K562 (cell line): ENCODE data around the gene TMEM141. TPM values are rescaled to one million over a fixed set of nuclear protein-coding genes. Genes with fewer than 3 reads are reported as not detected.

Experiments
- ATF2 ChIP-seq: sonication (generic); formaldehyde crosslinking; IDR thresholded peaks from 2 replicates; pipeline ENCODE4 v1.8.1; 2022; ENCODE audit warnings: missing genetic modification reagents
- ATF4 ChIP-seq: fragments of 450-650 bp; formaldehyde crosslinking; IDR thresholded peaks from 2 replicates; pipeline ENCODE4 v1.4.0; 2022; ENCODE audit warnings: mild to moderate bottlenecking, moderate library complexity
- BMI1 ChIP-seq: fragments of 150-350 bp; IDR thresholded peaks from 2 replicates; pipeline ENCODE4 v1.6.1; 2014; ENCODE audit warnings: low read length
- BRCA1 ChIP-seq, 2 experiments: fragments of 450-650 bp in 1 of 2; sonication (generic) in 1 of 2; formaldehyde crosslinking in 1 of 2; IDR thresholded peaks; 2 replicates each; pipeline versions ENCODE4 v1.5.0 to v1.6.1; 2017 to 2020; ENCODE audit warnings: mild to moderate bottlenecking in 1 of 2, missing genetic modification reagents in 1 of 2
- CREB1 ChIP-seq, 2 experiments: sonication (generic) in 1 of 2; formaldehyde crosslinking in 1 of 2; IDR thresholded peaks; 2 replicates each; pipeline versions ENCODE4 v1.6.1 to v1.8.0; 2012 to 2022; ENCODE audit warnings: inconsistent platforms in 1 of 2, mild to moderate bottlenecking in 1 of 2, missing genetic modification reagents in 1 of 2, moderate library complexity in 1 of 2
- CREM ChIP-seq: IDR thresholded peaks from 2 replicates; pipeline ENCODE4 v1.6.1; 2014; ENCODE audit warnings: antibody characterized with exemption, low read depth
- ESRRB ChIP-seq: fragments of 250-450 bp; sonication (Bioruptor Pico); IDR thresholded peaks from 2 replicates; pipeline ENCODE4 v1.5.0; 2020; ENCODE audit warnings: mild to moderate bottlenecking, moderate library complexity, borderline replicate concordance
- GTF2F1 ChIP-seq: IDR thresholded peaks from 2 replicates; pipeline ENCODE4 v1.6.1; 2011; ENCODE audit warnings: low read depth, low read length, improper control_type of control experiment
- HCFC1 ChIP-seq: IDR thresholded peaks from 2 replicates; pipeline ENCODE4 v1.6.1; 2012; ENCODE audit warnings: low read depth, low read length, improper control_type of control experiment
- HDAC8 ChIP-seq: fragments of 450-650 bp; IDR thresholded peaks from 2 replicates; pipeline ENCODE4 v1.6.1; 2016; ENCODE audit warnings: mild to moderate bottlenecking, missing genetic modification characterization, moderate library complexity, missing compliant biosample characterization
- KLF10 ChIP-seq: fragments of 250-450 bp; sonication (Bioruptor Pico); IDR thresholded peaks from 2 replicates; pipeline ENCODE4 v1.6.1; 2021; ENCODE audit warnings: matching md5 sums
- LEF1 ChIP-seq: fragments of 450-650 bp; IDR thresholded peaks from 2 replicates; pipeline ENCODE4 v1.6.1; 2016; ENCODE audit warnings: mild to moderate bottlenecking
- MLX ChIP-seq, 2 experiments: fragments of 450-650 bp in 1 of 2; sonication (generic) in 1 of 2; formaldehyde crosslinking; conservative IDR thresholded peaks; 2 replicates each; pipeline versions ENCODE4 v1.4.0 to v1.8.1; 2020 to 2022; ENCODE audit warnings: mild to moderate bottlenecking in 1 of 2, missing genetic modification reagents in 1 of 2
- MYNN ChIP-seq, 2 experiments: sonication (generic); formaldehyde crosslinking in 1 of 2; IDR thresholded peaks; 2 replicates each; pipeline versions ENCODE4 v1.5.0 to v1.6.1; 2016 to 2020; ENCODE audit warnings: antibody characterized with exemption in 1 of 2, missing genetic modification reagents in 1 of 2
- NFATC3 ChIP-seq: fragments of 450-650 bp; IDR thresholded peaks from 2 replicates; pipeline ENCODE4 v1.6.1; 2017; ENCODE audit warnings: mild to moderate bottlenecking
- NFE2 ChIP-seq: IDR thresholded peaks from 2 replicates; pipeline ENCODE4 v1.6.1; 2014; ENCODE audit warnings: antibody characterized with exemption, low read depth
- NFE2L1 ChIP-seq: fragments of 450-650 bp; IDR thresholded peaks from 2 replicates; pipeline ENCODE4 v1.6.1; 2016; ENCODE audit warnings: missing genetic modification characterization, low read depth, mild to moderate bottlenecking, missing compliant biosample characterization, moderate library complexity, borderline replicate concordance
- NFRKB ChIP-seq: fragments of 450-650 bp; IDR thresholded peaks from 2 replicates; pipeline ENCODE4 v1.6.1; 2016; ENCODE audit warnings: low read depth
- NR0B1 ChIP-seq: fragments of 450-650 bp; IDR thresholded peaks from one replicate; pipeline ENCODE4 v1.6.1; 2018; ENCODE audit warnings: mild to moderate bottlenecking, moderate library complexity; ENCODE audit not compliant: partially characterized antibody
- PHF8 ChIP-seq: fragments of 200-600 bp; sonication (generic); IDR thresholded peaks from 2 replicates; pipeline ENCODE4 v1.6.1; 2012; ENCODE audit warnings: mixed run types, mild to moderate bottlenecking, inconsistent platforms, low read length, moderate library complexity, borderline replicate concordance
- POLR2AphosphoS2 ChIP-seq: IDR thresholded peaks from 2 replicates; pipeline ENCODE4 v1.6.1; 2012; ENCODE audit warnings: low read length, improper control_type of control experiment
- POLR2AphosphoS5 ChIP-seq: IDR thresholded peaks from 2 replicates; pipeline ENCODE4 v1.6.1; 2011; ENCODE audit warnings: mild to moderate bottlenecking, low read depth, low read length, moderate library complexity; ENCODE audit not compliant: control insufficient read depth, insufficient read depth
- TAF9B ChIP-seq: fragments of 450-650 bp; IDR thresholded peaks from 2 replicates; pipeline ENCODE4 v1.6.1; 2018; ENCODE audit warnings: mild to moderate bottlenecking; ENCODE audit not compliant: partially characterized antibody
- ZBTB9 ChIP-seq: fragments of 450-650 bp; formaldehyde crosslinking; IDR thresholded peaks from 2 replicates; pipeline ENCODE4 v1.4.0; 2020; ENCODE audit warnings: mild to moderate bottlenecking, moderate library complexity
- ZNF785 ChIP-seq: fragments of 250-450 bp; sonication (Bioruptor Pico); IDR thresholded peaks from 2 replicates; pipeline ENCODE4 v1.4.0; 2020; ENCODE audit warnings: mild to moderate bottlenecking
- polyA plus RNA-seq, 8 experiments: library from polyadenylated mRNA; depleted of rRNA in 4 of 8; stranded (reverse) in 5 of 8; unstranded in 3 of 8; fragments of >200 nt; fragmentation: Nextera tagmentation in 2 of 8; fragmentation: Illumina TruSeq in 1 of 8; extraction: Ambion mirVana in 2 of 8; extraction: Trizol in 1 of 8; gene quantifications; 2 replicates each; pipeline versions ENCODE4 v1.2.1 to v1.2.3, GENCODE V29; 2011 to 2014; ENCODE audit warnings: inconsistent platforms in 1 of 8, missing spikeins in 1 of 8
- total RNA-seq, 7 experiments: library from RNA; depleted of rRNA in 6 of 7; stranded (reverse); fragments of >200 nt in 6 of 7; fragmentation: Illumina TruSeq in 2 of 7; extraction: Trizol in 2 of 7; gene quantifications; 2 replicates each; pipeline versions ENCODE4 v1.2.1 to v1.2.3, GENCODE V29; 2011 to 2021; ENCODE audit warnings: low replicate concordance in 1 of 7

The TMEM141 gene
- total and polyA plus RNA-seq, 9 of the 15 experiments (the other 6 are each of a cell fraction or from before 2014, with no cell fraction given) = 21.5 to 123 (median 74.8) TPM

GRCh38 chr9:136784997-136785361, 6.2 kb upstream of the TMEM141 start (continued):
- no peak for TF ChIP-seq ZBTB9 (CRISPR knock-in tag)
- peak; percentile 45; the same call in 1 of the 2 replicates for TF ChIP-seq CREM
- no peak for TF ChIP-seq NFATC3
- TF ChIP-seq LEF1 = 0 out of 2 replicates have a peak, but pooled peaks have one; percentile 41
- TF ChIP-seq CREB1 (IDR thresholded peaks at IDR 0.05) = no peak
- TF ChIP-seq CREB1 (CRISPR knock-in tag; IDR thresholded peaks at IDR 0.05) = no peak
- TF ChIP-seq TAF9B = no peak
- TF ChIP-seq NR0B1 = no peak
- TF ChIP-seq NFE2 = peak; percentile 53; the same call in 1 of the 2 replicates
- no peak for TF ChIP-seq NFRKB
- no peak for TF ChIP-seq MLX (CRISPR knock-in tag; conservative IDR thresholded peaks at IDR 0.05)
- no peak for TF ChIP-seq MYNN (IDR thresholded peaks at IDR 0.05)
- no peak for TF ChIP-seq MYNN (CRISPR knock-in tag; IDR thresholded peaks at IDR 0.05)
- TF ChIP-seq ZNF785 = no peak
- no peak for TF ChIP-seq ATF2 (CRISPR knock-in tag)
- no peak for TF ChIP-seq ESRRB (CRISPR knock-in tag)
- TF ChIP-seq HCFC1 = no peak
- no peak for TF ChIP-seq BMI1
- no peak for TF ChIP-seq POLR2AphosphoS2
- TF ChIP-seq GTF2F1 = no peak
- no peak for TF ChIP-seq PHF8
- TF ChIP-seq ATF4 (CRISPR knock-in tag) = no peak
- TF ChIP-seq NFE2L1 (tag) = no peak
- TF ChIP-seq BRCA1 (IDR thresholded peaks at IDR 0.05) = no peak
- TF ChIP-seq BRCA1 (CRISPR knock-in tag; IDR thresholded peaks at IDR 0.05) = no peak
- TF ChIP-seq POLR2AphosphoS5 = 0 out of 2 replicates have a peak, but pooled peaks have one; percentile 26
- TF ChIP-seq HDAC8 (tag) = no peak
- TF ChIP-seq KLF10 (CRISPR knock-in tag) = no peak
